CD4-positive, alpha-beta T cell treated with Interleukin-6 for 4 hours (primary cell): ENCODE data around the gene CAPN9.

Experiments used
- DNase-seq: peaks from one replicate; pipeline ENCODE4 v3.0.0-alpha.2; 2020; ENCODE audit warnings: mixed read lengths

CAPN9 gene

GRCh38 chr1:230800891-230801840 lies 54.0 kb downstream of the CAPN9 start:
- no peak for DNase-seq

- DNase-seq, result no peak
These were observed 57.2 kb downstream of the CAPN9 start for GRCh38 chr1:230804396-230804795.

- no peak for DNase-seq
These were observed 59.4 kb downstream of the CAPN9 start for GRCh38 chr1:230806552-230806951.

GRCh38 chr1:230807029-230807428 lies 59.8 kb downstream of the CAPN9 start:
- DNase-seq, result no peak

- no peak for DNase-seq
These were observed 60.5 kb downstream of the CAPN9 start for GRCh38 chr1:230807561-230808280.

- no peak for DNase-seq
These were observed 61.2 kb downstream of the CAPN9 start for GRCh38 chr1:230808281-230808872.

- no peak for DNase-seq
These were observed 62.2 kb downstream of the CAPN9 start for GRCh38 chr1:230809256-230809990.

- no peak for DNase-seq
These were observed 65.4 kb downstream of the CAPN9 start for GRCh38 chr1:230812568-230812967.

- no peak for DNase-seq
These were observed 67.9 kb downstream of the CAPN9 start for GRCh38 chr1:230814949-230815692.

GRCh38 chr1:230816018-230816417 lies 68.8 kb downstream of the CAPN9 start:
- no peak for DNase-seq

GRCh38 chr1:230818367-230818766 lies 71.2 kb downstream of the CAPN9 start:
- no peak for DNase-seq

GRCh38 chr1:230818901-230819300 lies 71.7 kb downstream of the CAPN9 start:
- DNase-seq, result no peak

GRCh38 chr1:230819976-230820375 lies 72.8 kb downstream of the CAPN9 start:
- DNase-seq, result no peak

GRCh38 chr1:230820568-230820967 lies 73.4 kb downstream of the CAPN9 start:
- no peak for DNase-seq

GRCh38 chr1:230821346-230821745 lies 74.2 kb downstream of the CAPN9 start:
- no peak for DNase-seq

- DNase-seq, result no peak
These were observed 74.9 kb downstream of the CAPN9 start for GRCh38 chr1:230822092-230822581.

- DNase-seq, result no peak
These were observed 76.2 kb downstream of the CAPN9 start for GRCh38 chr1:230823426-230823825.

- DNase-seq, result no peak
These were observed 76.8 kb downstream of the CAPN9 start for GRCh38 chr1:230823931-230824381.

GRCh38 chr1:230824551-230824918 lies 77.3 kb downstream of the CAPN9 start:
- DNase-seq, result no peak

GRCh38 chr1:230824919-230825721 lies 77.9 kb downstream of the CAPN9 start:
- no peak for DNase-seq

GRCh38 chr1:230825761-230826160 lies 78.6 kb downstream of the CAPN9 start:
- DNase-seq, result no peak
